CD14-positive monocyte (primary cell): ENCODE data around the gene TBCC. TPM values are rescaled to one million over a fixed set of nuclear protein-coding genes. Genes with fewer than 3 reads are reported as not detected.

Source experiments
- DNase-seq, 3 donors: peaks; one replicate each; pipeline ENCODE4 v3.0.0-alpha.2; 2011 to 2022
- H2AFZ ChIP-seq: 2 replicates; pipeline ENCODE4 v1.6.0; 2012; ENCODE audit warnings: mild to moderate bottlenecking, low read depth, low read length, inconsistent platforms; ENCODE audit not compliant: insufficient read depth, poor library complexity, severe bottlenecking
- H3K27ac ChIP-seq, 2 donors: 1 replicate in 1 of 2; 2 replicates in 1 of 2; pipeline ENCODE4 v1.5.1; 2012 to 2013; ENCODE audit warnings: low read length in 2 of 2, control low read depth in 1 of 2, inconsistent platforms in 1 of 2, low read depth in 1 of 2, mild to moderate bottlenecking in 1 of 2
- H3K27me3 ChIP-seq, 2 donors: one replicate each; pipeline versions ENCODE4 v1.6.0 to v1.6.1; 2011 to 2013; ENCODE audit warnings: low read length in 2 of 2; ENCODE audit not compliant: control insufficient read depth in 2 of 2, insufficient read depth in 2 of 2
- H3K36me3 ChIP-seq, 2 donors: replicated peaks in 1 of 2; 1 replicate in 1 of 2; 2 replicates in 1 of 2; pipeline versions ENCODE4 v1.5.1 to v1.6.1; 2012 to 2013; ENCODE audit warnings: low read length in 2 of 2, control low read depth in 1 of 2, inconsistent platforms in 1 of 2, mild to moderate bottlenecking in 1 of 2; ENCODE audit not compliant: insufficient read depth in 2 of 2, control insufficient read depth in 1 of 2
- H3K4me1 ChIP-seq, 2 donors: 1 replicate in 1 of 2; 2 replicates in 1 of 2; pipeline versions ENCODE4 v1.5.1 to v1.6.1; 2012 to 2013; ENCODE audit warnings: low read length in 2 of 2, control low read depth in 1 of 2, inconsistent platforms in 1 of 2, mild to moderate bottlenecking in 1 of 2, moderate library complexity in 1 of 2; ENCODE audit not compliant: insufficient read depth in 2 of 2, control insufficient read depth in 1 of 2
- H3K4me2 ChIP-seq: replicated peaks from 2 replicates; pipeline ENCODE3; 2012; ENCODE audit warnings: low read length, moderate library complexity, mild to moderate bottlenecking; ENCODE audit not compliant: poor library complexity, severe bottlenecking; ENCODE audit errors: extremely low read depth
- H3K4me3 ChIP-seq, 3 experiments: fragments of 200-600 bp in 1 of 3; sonication (generic) in 1 of 3; replicated peaks in 1 of 3; 1 replicate in 2 of 3; 2 replicates in 1 of 3; pipeline ENCODE4 v1.5.1; 2011 to 2013; ENCODE audit warnings: low read length in 3 of 3, mild to moderate bottlenecking in 3 of 3, control low read depth in 2 of 3, low read depth in 2 of 3, inconsistent platforms in 1 of 3, moderate library complexity in 1 of 3
- H3K79me2 ChIP-seq: 2 replicates; pipeline ENCODE4 v1.6.0; 2012; ENCODE audit warnings: mild to moderate bottlenecking, control low read depth, inconsistent platforms, low read length, moderate library complexity; ENCODE audit not compliant: insufficient read depth
- H3K9ac ChIP-seq: 2 replicates; pipeline ENCODE4 v1.6.0; 2017; ENCODE audit warnings: low read length, mild to moderate bottlenecking; ENCODE audit not compliant: insufficient read depth, poor library complexity, severe bottlenecking
- H3K9me3 ChIP-seq, 2 donors: replicated peaks in 1 of 2; 1 replicate in 1 of 2; 2 replicates in 1 of 2; pipeline versions ENCODE4 v1.5.1 to v1.6.1; 2012 to 2013; ENCODE audit warnings: low read length in 2 of 2, control low read depth in 1 of 2; ENCODE audit not compliant: control insufficient read depth in 1 of 2, insufficient read depth in 1 of 2
- H4K20me1 ChIP-seq: 2 replicates; pipeline ENCODE4 v1.6.0; 2012; ENCODE audit warnings: mild to moderate bottlenecking, low read length, control low read depth, moderate library complexity; ENCODE audit not compliant: insufficient read depth
- H3K27ac Mint-ChIP-seq, 7 donors: one replicate each; pipeline ENCODE4 v1.8.0; 2020; ENCODE audit warnings: mild to moderate bottlenecking in 7 of 7, mixed read lengths in 7 of 7, moderate library complexity in 6 of 7, inconsistent platforms in 2 of 7
- H3K27me3 Mint-ChIP-seq, 3 donors: one replicate each; pipeline ENCODE4 v1.8.0; 2021 to 2022; ENCODE audit warnings: low read depth in 3 of 3, mild to moderate bottlenecking in 3 of 3, mixed read lengths in 3 of 3, moderate library complexity in 3 of 3, inconsistent platforms in 1 of 3
- H3K36me3 Mint-ChIP-seq, 2 donors: one replicate each; pipeline ENCODE4 v1.8.0; 2020; ENCODE audit warnings: mixed read lengths in 2 of 2, inconsistent platforms in 1 of 2, mild to moderate bottlenecking in 1 of 2
- H3K4me1 Mint-ChIP-seq: one replicate; pipeline ENCODE4 v1.8.0; 2020; ENCODE audit warnings: mild to moderate bottlenecking, mixed read lengths
- H3K4me3 Mint-ChIP-seq, 2 donors: one replicate each; pipeline ENCODE4 v1.8.0; 2020; ENCODE audit warnings: mild to moderate bottlenecking in 2 of 2, mixed read lengths in 2 of 2, moderate library complexity in 1 of 2
- H3K9me3 Mint-ChIP-seq, 7 donors: one replicate each; pipeline ENCODE4 v1.8.0; 2020 to 2022; ENCODE audit warnings: mixed read lengths in 7 of 7, mild to moderate bottlenecking in 6 of 7, moderate library complexity in 6 of 7, inconsistent platforms in 2 of 7
- WGBS: methylation state at CpG from one replicate; pipeline ENCODE4 v1.1.5; 2013; ENCODE audit warnings: missing lambda C conversion rate; ENCODE audit not compliant: insufficient coverage; 5-methylcytosine and 5-hydroxymethylcytosine counted together
- intact Hi-C, 2 donors: fragments of 100-400 bp; cut with micrococcal nuclease; formaldehyde crosslinking; loops; one replicate each; pipeline versions ENCODE4 v1.15.0 to v1.15.1; 2023
- polyA plus RNA-seq, 3 donors: library from polyadenylated mRNA; depleted of rRNA in 1 of 3; unstranded in 2 of 3; stranded (reverse) in 1 of 3; fragments of 300-500 nt in 2 of 3; fragments of >200 nt in 1 of 3; fragmentation: Illumina TruSeq in 2 of 3; gene quantifications; 1 replicate in 2 of 3; 2 replicates in 1 of 3; pipeline ENCODE4 v1.2.3, GENCODE V29; 2012 to 2021
- TF ChIP-seq, protein P1 (sequence below): fragments of 200-600 bp; IDR thresholded peaks from one replicate; pipeline ENCODE4 v1.8.0; 2022; ENCODE audit warnings: antibody characterized with exemption, mild to moderate bottlenecking

Gene TBCC
- polyA plus RNA-seq, 3 donors = 19.3 to 31.3 (median 30.7) TPM

- Histone ChIP-seq H3K4me2 (peak overlapping the region; percentile 85), H3K9me3 (no peaks in the 10 kb centered on the region), H3K9ac (peak overlapping the region; percentile 99), H2AFZ (no peak overlapping the region), H3K27me3 (no peaks in the 10 kb centered on the region), H4K20me1 (peaks cover 4% of the 10 kb centered on the region), H3K4me1 (peaks cover 21 to 40% of the 10 kb centered on the region in 2 donors), H3K79me2 (peaks cover 48% of the 10 kb centered on the region), H3K27ac (peak overlapping the region; percentile 95 to 97), H3K4me3 (peak overlapping the region; percentile 90 to 99 (median 97)), H3K36me3 (no peaks in the 10 kb centered on the region)
- Mint-ChIP-seq H3K9me3 (peaks cover 0 to 2% (median 0%) of the 10 kb centered on the region in 7 donors), H3K27ac (peak overlapping the region in 5 of 7 donors; percentile 45 to 91 (median 70)), H3K27me3 (no peaks in the 10 kb centered on the region), H3K4me1 (peaks cover 19% of the 10 kb centered on the region), H3K36me3 (no peaks in the 10 kb centered on the region), H3K4me3 (peak overlapping the region; percentile 65 to 88)
- intact Hi-C loops = loop anchor here in 1 of 2 donors (10.0 kb wide), 1 partner anchor 57 kb away; the partner anchor contains the start of gene PRPH2
- TF ChIP-seq, protein P1, sequence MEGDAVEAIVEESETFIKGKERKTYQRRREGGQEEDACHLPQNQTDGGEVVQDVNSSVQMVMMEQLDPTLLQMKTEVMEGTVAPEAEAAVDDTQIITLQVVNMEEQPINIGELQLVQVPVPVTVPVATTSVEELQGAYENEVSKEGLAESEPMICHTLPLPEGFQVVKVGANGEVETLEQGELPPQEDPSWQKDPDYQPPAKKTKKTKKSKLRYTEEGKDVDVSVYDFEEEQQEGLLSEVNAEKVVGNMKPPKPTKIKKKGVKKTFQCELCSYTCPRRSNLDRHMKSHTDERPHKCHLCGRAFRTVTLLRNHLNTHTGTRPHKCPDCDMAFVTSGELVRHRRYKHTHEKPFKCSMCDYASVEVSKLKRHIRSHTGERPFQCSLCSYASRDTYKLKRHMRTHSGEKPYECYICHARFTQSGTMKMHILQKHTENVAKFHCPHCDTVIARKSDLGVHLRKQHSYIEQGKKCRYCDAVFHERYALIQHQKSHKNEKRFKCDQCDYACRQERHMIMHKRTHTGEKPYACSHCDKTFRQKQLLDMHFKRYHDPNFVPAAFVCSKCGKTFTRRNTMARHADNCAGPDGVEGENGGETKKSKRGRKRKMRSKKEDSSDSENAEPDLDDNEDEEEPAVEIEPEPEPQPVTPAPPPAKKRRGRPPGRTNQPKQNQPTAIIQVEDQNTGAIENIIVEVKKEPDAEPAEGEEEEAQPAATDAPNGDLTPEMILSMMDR = no peak
- no CpG with 5 or more reads among the region's 4 CpGs for WGBS
- no peak for DNase-seq
These were observed 35.6 kb upstream of the TBCC start for GRCh38 chr6:42781546-42781795.

DNA sequence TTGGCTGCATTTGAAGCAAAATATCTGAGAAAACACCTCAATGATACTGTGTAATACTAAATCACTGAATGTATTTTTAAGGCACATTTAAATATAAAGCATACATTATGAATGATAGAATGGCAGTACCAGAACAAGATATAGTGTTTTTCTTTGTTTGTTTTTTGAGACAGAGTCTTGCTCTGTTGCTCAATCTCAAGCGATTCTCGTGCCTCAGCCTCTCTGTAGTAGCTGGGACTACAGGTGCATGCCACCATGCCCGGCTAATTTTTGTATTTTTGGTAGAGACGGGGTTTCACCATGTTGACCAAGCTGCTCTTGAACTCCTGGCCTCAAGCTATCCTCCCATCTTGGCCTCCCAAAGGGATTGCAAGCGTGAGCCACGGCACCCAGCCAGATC lies 33.6 kb upstream of the TBCC start:
- no peak overlapping the region for H2AFZ ChIP-seq
- no peaks in the 10 kb centered on the region for H4K20me1 ChIP-seq
- no peak overlapping the region for H3K4me3 ChIP-seq
- no peak overlapping the region for H3K9ac ChIP-seq
- no peaks in the 10 kb centered on the region for H3K27me3 Mint-ChIP-seq
- TF ChIP-seq, protein P1 = no peak
- H3K27ac Mint-ChIP-seq = no peak overlapping the region
- no peak for DNase-seq
- H3K9me3 ChIP-seq = no peaks in the 10 kb centered on the region
- intact Hi-C loops = no loop called here
- peaks cover 28% of the 10 kb centered on the region for H3K79me2 ChIP-seq
- H3K9me3 Mint-ChIP-seq = peaks cover 0 to 2% (median 0%) of the 10 kb centered on the region in 7 donors
- no peak overlapping the region for H3K4me3 Mint-ChIP-seq
- H3K27ac ChIP-seq = no peak overlapping the region
- H3K4me2 ChIP-seq = no peak overlapping the region
- WGBS = 86% methylated on average over 5 of the region's 6 CpGs
- H3K36me3 ChIP-seq = no peaks in the 10 kb centered on the region
- H3K36me3 Mint-ChIP-seq = no peaks in the 10 kb centered on the region
- peaks cover 15 to 40% of the 10 kb centered on the region in 2 donors for H3K4me1 ChIP-seq
- H3K4me1 Mint-ChIP-seq = peaks cover 30% of the 10 kb centered on the region
- H3K27me3 ChIP-seq = no peaks in the 10 kb centered on the region
